HL-60/S4 treated with retinoic acid at 250 ng/mL for 4 days and 3 days (cell line): ENCODE results near the gene ENDOV.

Experiments used
- in situ Hi-C: fragments of 300-500 bp; cut with MboI; formaldehyde crosslinking; loops from 2 replicates; pipeline ENCODE4 v1.7.0; 2022; ENCODE audit warnings: low sequenced_read_pairs

ENDOV gene

GRCh38 chr17:80446645-80447405 lies 31.9 kb downstream of the ENDOV start:
- in situ Hi-C loops, result no loop called here

GRCh38 chr17:80447790-80448189 lies 32.8 kb downstream of the ENDOV start:
- in situ Hi-C loops, result no loop called here

- in situ Hi-C loops, result no loop called here
Measured at GRCh38 chr17:80449194-80449929, 34.4 kb downstream of the ENDOV start.

- in situ Hi-C loops, result no loop called here
Measured at GRCh38 chr17:80449930-80450576, 35.1 kb downstream of the ENDOV start.

GRCh38 chr17:80451104-80451775 lies 36.3 kb downstream of the ENDOV start:
- in situ Hi-C loops, result no loop called here

- in situ Hi-C loops, result no loop called here
Measured at GRCh38 chr17:80452173-80452915, 37.4 kb downstream of the ENDOV start.

GRCh38 chr17:80453126-80453997 lies 38.4 kb downstream of the ENDOV start:
- in situ Hi-C loops, result no loop called here

GRCh38 chr17:80453998-80454556 lies 39.1 kb downstream of the ENDOV start:
- in situ Hi-C loops, result no loop called here

- in situ Hi-C loops, result loop anchor here (5.0 kb wide), 1 partner anchor 38 kb away; no protein-coding TSS in a partner anchor
Measured at GRCh38 chr17:80454557-80455335, 39.8 kb downstream of the ENDOV start.

GRCh38 chr17:80455336-80455710 lies 40.4 kb downstream of the ENDOV start:
- in situ Hi-C loops, result loop anchor here (5.0 kb wide), 1 partner anchor 37 kb away; no protein-coding TSS in a partner anchor

GRCh38 chr17:80455784-80456183 lies 40.8 kb downstream of the ENDOV start:
- in situ Hi-C loops, result loop anchor here (5.0 kb wide), 1 partner anchor 37 kb away; no protein-coding TSS in a partner anchor

GRCh38 chr17:80456465-80457235 lies 41.7 kb downstream of the ENDOV start:
- in situ Hi-C loops, result loop anchor here (5.0 kb wide), 1 partner anchor 36 kb away; no protein-coding TSS in a partner anchor

GRCh38 chr17:80457236-80457856 lies 42.4 kb downstream of the ENDOV start:
- in situ Hi-C loops, result loop anchor here (5.0 kb wide), 1 partner anchor 35 kb away; no protein-coding TSS in a partner anchor

GRCh38 chr17:80458016-80458415 lies 43.0 kb downstream of the ENDOV start:
- in situ Hi-C loops, result loop anchor here (5.0 kb wide), 1 partner anchor 34 kb away; no protein-coding TSS in a partner anchor

GRCh38 chr17:80459234-80459633 lies 44.3 kb downstream of the ENDOV start:
- in situ Hi-C loops, result loop anchor here (5.0 kb wide), 1 partner anchor 33 kb away; no protein-coding TSS in a partner anchor

- in situ Hi-C loops, result no loop called here
Measured at GRCh38 chr17:80460429-80460834, 45.5 kb downstream of the ENDOV start.
